Activated gamma-delta T cell (primary cell): ENCODE results near the gene TOMT.

Experiments
- DNase-seq: peaks from one replicate; lab custom pipeline; 2025; lab: John Stamatoyannopoulos, UW
- total RNA-seq, 2 donors: gene quantifications; one replicate each; lab custom pipeline; 2026; lab: John Stamatoyannopoulos, UW

TOMT gene
- total RNA-seq = 0 reads per million in 2 donors

GRCh38 chr11:72105888-72106287 is at the start of gene TOMT:
TOMT (plus strand) TSS chr11:72105924; CDS start chr11:72105952, 28 bp downstream.
- no peak for DNase-seq

- DNase-seq = no peak
These were observed 47.2 kb upstream of the TOMT start for GRCh38 chr11:72058416-72059034.

GRCh38 chr11:72061739-72062396 is 43.9 kb upstream of the TOMT start:
- no peak for DNase-seq

GRCh38 chr11:72066855-72067254 is 38.9 kb upstream of the TOMT start:
- DNase-seq = no peak

- DNase-seq = no peak
These were observed 38.5 kb upstream of the TOMT start for GRCh38 chr11:72067266-72067665.

GRCh38 chr11:72067676-72068075 is 38.0 kb upstream of the TOMT start:
- DNase-seq = no peak

- no peak for DNase-seq
These were observed 36.5 kb upstream of the TOMT start for GRCh38 chr11:72069200-72069599.

- no peak for DNase-seq
These were observed 35.9 kb upstream of the TOMT start for GRCh38 chr11:72069787-72070251.

- DNase-seq = no peak
These were observed 35.2 kb upstream of the TOMT start for GRCh38 chr11:72070491-72070890.

- no peak for DNase-seq
These were observed 33.4 kb upstream of the TOMT start for GRCh38 chr11:72072348-72072747.

- no peak for DNase-seq
These were observed 30.6 kb upstream of the TOMT start for GRCh38 chr11:72075109-72075508.

GRCh38 chr11:72075756-72076155 is 30.0 kb upstream of the TOMT start:
- DNase-seq = no peak

- DNase-seq = no peak
These were observed 27.2 kb upstream of the TOMT start for GRCh38 chr11:72078477-72078876.

- DNase-seq = no peak
These were observed 25.9 kb upstream of the TOMT start for GRCh38 chr11:72079819-72080325.

GRCh38 chr11:72080326-72081183 is 25.2 kb upstream of the TOMT start, which contains the start of the genes LRRC51 and NUMA1:
LRRC51 (plus strand) TSS chr11:72080850; CDS start chr11:72089084, 8,234 bp downstream.
NUMA1 (minus strand) TSS chr11:72080542; CDS start chr11:72035943, 44,599 bp downstream.
- peak; percentile 77 for DNase-seq

- no peak for DNase-seq
These were observed 24.5 kb upstream of the TOMT start for GRCh38 chr11:72081184-72081644.

GRCh38 chr11:72081821-72082453 is 23.8 kb upstream of the TOMT start:
- DNase-seq = no peak

GRCh38 chr11:72083414-72083813 is 22.3 kb upstream of the TOMT start:
- no peak for DNase-seq

GRCh38 chr11:72084076-72084475 is 21.6 kb upstream of the TOMT start:
- DNase-seq = no peak

GRCh38 chr11:72084965-72085364 is 20.8 kb upstream of the TOMT start:
- DNase-seq = no peak

- no peak for DNase-seq
These were observed 19.9 kb upstream of the TOMT start for GRCh38 chr11:72085621-72086351.
